WI38 (cell line): ENCODE results near the gene PDE3A.

ENCODE experiments used
- H3K4me3 ChIP-seq: 2 replicates; pipeline ENCODE4 v1.5.1; 2011; ENCODE audit warnings: low read depth, mild to moderate bottlenecking, control low read depth, low read length
- TF ChIP-seq, protein P1 (sequence below): IDR thresholded peaks from 2 replicates; pipeline ENCODE4 v1.5.1; 2012; ENCODE audit warnings: low read depth, mild to moderate bottlenecking, control low read depth, low read length

Gene PDE3A

DNA sequence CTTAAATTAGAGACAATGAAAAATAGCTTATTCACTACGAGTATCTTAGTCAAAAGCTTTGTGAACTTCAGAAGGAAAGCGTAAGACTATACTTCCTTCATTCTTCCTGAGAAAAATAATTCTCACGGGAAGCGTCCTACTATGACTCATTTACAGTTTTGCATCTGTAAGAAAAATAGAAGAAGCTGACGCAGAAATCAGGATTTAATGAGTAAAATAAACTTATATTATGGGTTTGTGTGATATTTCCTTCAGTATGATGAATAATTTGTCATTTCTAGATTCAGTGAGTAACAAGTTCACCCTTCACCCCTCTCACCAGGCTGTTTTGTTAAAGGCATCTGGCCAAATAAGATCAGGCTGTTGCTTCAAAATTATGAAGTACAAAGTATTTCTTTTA lies 17.8 kb upstream of the PDE3A start:
- H3K4me3 ChIP-seq, result no peak overlapping the region
- TF ChIP-seq, protein P1, sequence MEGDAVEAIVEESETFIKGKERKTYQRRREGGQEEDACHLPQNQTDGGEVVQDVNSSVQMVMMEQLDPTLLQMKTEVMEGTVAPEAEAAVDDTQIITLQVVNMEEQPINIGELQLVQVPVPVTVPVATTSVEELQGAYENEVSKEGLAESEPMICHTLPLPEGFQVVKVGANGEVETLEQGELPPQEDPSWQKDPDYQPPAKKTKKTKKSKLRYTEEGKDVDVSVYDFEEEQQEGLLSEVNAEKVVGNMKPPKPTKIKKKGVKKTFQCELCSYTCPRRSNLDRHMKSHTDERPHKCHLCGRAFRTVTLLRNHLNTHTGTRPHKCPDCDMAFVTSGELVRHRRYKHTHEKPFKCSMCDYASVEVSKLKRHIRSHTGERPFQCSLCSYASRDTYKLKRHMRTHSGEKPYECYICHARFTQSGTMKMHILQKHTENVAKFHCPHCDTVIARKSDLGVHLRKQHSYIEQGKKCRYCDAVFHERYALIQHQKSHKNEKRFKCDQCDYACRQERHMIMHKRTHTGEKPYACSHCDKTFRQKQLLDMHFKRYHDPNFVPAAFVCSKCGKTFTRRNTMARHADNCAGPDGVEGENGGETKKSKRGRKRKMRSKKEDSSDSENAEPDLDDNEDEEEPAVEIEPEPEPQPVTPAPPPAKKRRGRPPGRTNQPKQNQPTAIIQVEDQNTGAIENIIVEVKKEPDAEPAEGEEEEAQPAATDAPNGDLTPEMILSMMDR, result no peak

DNA sequence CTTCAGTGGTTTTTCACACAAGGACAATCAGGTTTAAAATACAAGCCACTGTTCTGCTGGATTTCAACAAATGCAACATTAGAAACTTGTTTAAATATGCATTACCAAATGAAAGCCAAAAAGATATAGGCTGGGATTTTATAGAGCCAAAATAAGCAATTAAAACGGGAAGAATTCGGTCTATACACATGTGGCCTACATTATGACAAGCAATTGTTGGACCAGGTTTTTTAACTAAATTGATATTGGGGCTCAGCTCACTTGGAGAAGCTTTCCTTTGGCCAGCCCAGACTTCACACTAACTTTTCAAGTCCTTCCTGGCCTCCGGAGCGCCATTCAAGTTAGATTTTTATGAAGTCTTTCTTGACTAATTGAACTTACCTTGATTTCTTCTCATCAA lies 16.9 kb upstream of the PDE3A start:
- no peak overlapping the region for H3K4me3 ChIP-seq

DNA sequence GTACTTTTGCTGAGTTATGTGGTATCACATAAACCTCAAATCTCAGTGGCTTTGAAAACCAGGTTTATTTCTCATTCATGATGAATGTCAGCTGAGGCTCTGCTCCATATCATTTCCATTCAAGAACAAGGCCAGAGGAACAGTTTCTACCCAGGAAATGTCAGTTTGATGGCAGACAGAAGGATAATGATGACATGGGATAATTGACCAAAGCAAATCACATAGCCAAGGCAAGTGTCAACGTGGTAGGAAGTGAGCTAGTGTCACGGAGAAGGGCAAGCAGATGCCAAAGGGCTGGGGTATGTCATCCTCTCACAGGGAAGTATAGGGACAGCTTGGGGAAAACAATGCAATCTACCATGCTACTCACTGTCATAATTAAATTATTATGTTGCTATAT lies 12.3 kb upstream of the PDE3A start:
- TF ChIP-seq, protein P1, result no peak
- H3K4me3 ChIP-seq, result no peak overlapping the region

More for the DNA sequence above, 16.9 kb upstream of the PDE3A start:
- TF ChIP-seq, protein P1, result no peak

DNA sequence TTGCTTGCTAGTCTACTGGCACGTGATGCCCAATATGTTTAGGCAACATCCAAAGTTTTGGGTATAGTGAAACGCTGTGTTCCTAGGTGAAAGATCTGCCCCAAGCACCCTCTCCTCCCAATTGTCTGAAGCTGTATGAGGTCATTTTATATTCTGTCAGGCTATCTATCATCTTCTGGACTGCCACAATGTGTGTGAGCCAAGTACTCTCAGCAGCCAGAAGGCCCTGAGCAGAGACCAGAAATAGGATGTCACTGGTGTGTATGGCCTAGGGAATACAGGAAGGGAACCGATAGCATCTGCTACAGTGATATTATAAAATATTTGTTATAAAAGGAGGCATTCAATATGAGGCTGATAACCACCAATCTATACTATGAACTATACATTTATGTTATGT lies 7.9 kb upstream of the PDE3A start:
- no peak overlapping the region for H3K4me3 ChIP-seq
- TF ChIP-seq, protein P1, result no peak

DNA sequence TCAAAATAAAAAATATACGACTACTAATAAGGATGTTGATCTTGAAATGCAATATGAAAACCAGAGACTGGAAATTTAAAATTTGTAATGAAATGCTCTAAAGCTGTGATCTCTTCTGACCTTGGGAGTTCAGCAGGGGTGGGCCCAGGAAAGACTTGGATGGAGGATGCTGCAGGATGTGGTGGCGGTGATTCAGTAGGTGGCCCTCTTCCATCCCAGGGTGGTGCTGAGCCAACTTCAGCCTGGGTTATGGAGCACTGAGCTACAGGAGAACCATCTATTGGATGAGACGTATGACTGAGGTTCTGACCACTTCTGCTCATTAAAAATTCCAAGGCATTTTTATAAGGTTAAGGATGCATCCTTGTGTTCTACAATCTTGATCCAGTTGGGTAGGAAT lies 6.9 kb upstream of the PDE3A start:
- H3K4me3 ChIP-seq, result no peak overlapping the region
- TF ChIP-seq, protein P1, result no peak

DNA sequence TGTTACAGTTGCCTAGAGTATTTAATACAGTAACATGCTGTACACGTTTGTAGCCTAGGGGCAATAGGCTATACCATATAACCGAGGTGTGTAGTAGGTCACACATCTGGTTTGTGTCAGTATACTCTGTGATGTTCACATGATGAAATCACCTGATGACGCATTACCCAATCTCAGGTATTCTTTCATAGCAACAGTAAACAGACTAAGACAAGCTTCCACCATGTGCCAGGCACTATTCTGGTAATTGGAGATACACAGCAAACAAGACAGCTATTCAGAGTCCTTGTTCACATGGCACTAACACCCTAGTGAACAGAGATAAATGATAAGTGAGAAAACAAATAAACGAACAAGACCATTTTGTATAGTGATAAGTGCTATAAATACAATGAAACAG lies 3.8 kb upstream of the PDE3A start:
- no peak overlapping the region for H3K4me3 ChIP-seq
- TF ChIP-seq, protein P1, result no peak

DNA sequence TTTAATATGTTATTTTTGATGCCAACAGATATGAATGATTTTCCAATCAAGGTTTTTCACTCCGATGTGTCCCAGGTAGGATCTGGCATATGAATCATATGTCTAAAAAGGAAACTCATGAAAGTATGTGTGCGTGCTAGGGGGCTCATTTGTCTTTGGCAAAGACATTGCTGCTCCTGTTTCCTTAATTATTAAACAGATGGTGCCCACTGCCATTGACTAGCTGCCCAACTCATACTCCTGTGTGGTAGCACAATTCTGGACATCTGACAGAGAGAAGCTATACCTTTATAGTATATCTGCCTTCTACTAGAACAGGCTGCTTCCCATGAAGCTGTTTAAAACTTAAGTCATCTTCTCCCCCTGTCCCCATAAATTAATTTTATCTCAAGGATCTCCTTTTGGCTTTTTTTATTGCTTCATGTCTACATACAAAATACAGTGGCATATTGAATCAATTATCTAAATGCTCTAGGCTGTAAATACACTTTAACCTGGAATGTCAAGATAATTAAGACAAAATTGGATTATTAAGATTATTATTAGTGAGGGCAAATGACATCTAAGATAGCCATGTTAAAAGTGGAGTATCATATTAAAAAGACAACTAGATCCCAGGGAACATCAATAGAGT lies 1.4 kb upstream of the PDE3A start:
- no peak overlapping the region for H3K4me3 ChIP-seq
- TF ChIP-seq, protein P1, result no peak
